PC-9 (cell line): ENCODE results near the gene LYSMD4. TPM values are rescaled to one million over a fixed set of nuclear protein-coding genes. Genes with fewer than 3 reads are reported as not detected.

Experiments used
- BruUV-seq: library from RNA; stranded (reverse); fragments of 400-500 nt; replicated peaks from 2 replicates; lab custom pipeline; 2021; lab: Mats Ljungman, UMichigan
- CTCF ChIA-PET: fragments of 300-600 bp; sonication (Branson Sonifier 250); formaldehyde crosslinking; loops from one replicate; lab custom pipeline; 2022; ENCODE audit warnings: antibody characterized with exemption; lab: Charles Lee
- POLR2A ChIA-PET: fragments of 300-600 bp; sonication (Branson Sonifier 250); formaldehyde crosslinking; loops from one replicate; lab custom pipeline; 2022; ENCODE audit warnings: antibody characterized with exemption; ENCODE audit not compliant: unreplicated experiment; lab: Charles Lee
- DNase-seq, 2 experiments: peaks; one replicate each; pipeline versions ENCODE4 v3.0.0 to v3.0.0-alpha.2; 2015 to 2022; ENCODE audit warnings: mixed read lengths in 1 of 2
- H2AFZ ChIP-seq: fragments of 200-600 bp; sonication (generic); 2 replicates; pipeline ENCODE4 v1.8.1; 2017; ENCODE audit warnings: antibody characterized with exemption
- H3F3A ChIP-seq: fragments of 200-600 bp; sonication (generic); 2 replicates; pipeline ENCODE4 v1.8.1; 2017; ENCODE audit warnings: antibody characterized with exemption, mild to moderate bottlenecking, low read depth; ENCODE audit not compliant: insufficient read depth
- H3K27ac ChIP-seq: fragments of 200-600 bp; sonication (generic); 2 replicates; pipeline ENCODE4 v1.6.1; 2016; ENCODE audit warnings: mixed run types
- H3K27me3 ChIP-seq: fragments of 200-600 bp; sonication (generic); 2 replicates; pipeline ENCODE4 v1.6.1; 2016; ENCODE audit warnings: low read depth, mixed run types; ENCODE audit not compliant: insufficient read depth
- H3K36me3 ChIP-seq: fragments of 200-600 bp; sonication (generic); 2 replicates; pipeline ENCODE4 v1.6.1; 2016; ENCODE audit warnings: low read depth, mixed run types
- H3K4me1 ChIP-seq: fragments of 200-600 bp; sonication (generic); replicated peaks from 2 replicates; pipeline ENCODE4 v1.6.1; 2016; ENCODE audit warnings: mixed run types; ENCODE audit not compliant: insufficient read depth
- H3K4me2 ChIP-seq: fragments of 200-600 bp; sonication (generic); 2 replicates; pipeline ENCODE4 v1.6.1; 2017; ENCODE audit warnings: mixed run types
- H3K4me3 ChIP-seq: fragments of 200-600 bp; sonication (generic); 2 replicates; pipeline ENCODE4 v1.6.1; 2016; ENCODE audit warnings: mixed run types
- H3K79me2 ChIP-seq: fragments of 200-600 bp; sonication (generic); 2 replicates; pipeline ENCODE4 v1.6.1; 2017; ENCODE audit warnings: low read depth, mixed run types
- H3K9me2 ChIP-seq: fragments of 200-600 bp; sonication (generic); 2 replicates; pipeline ENCODE4 v1.8.1; 2017; ENCODE audit warnings: mild to moderate bottlenecking; ENCODE audit not compliant: insufficient read depth
- H3K9me3 ChIP-seq: fragments of 200-600 bp; sonication (generic); 2 replicates; pipeline ENCODE4 v1.8.1; 2016; ENCODE audit warnings: low read depth; ENCODE audit not compliant: insufficient read depth
- H4K20me1 ChIP-seq: fragments of 200-600 bp; sonication (generic); 2 replicates; pipeline ENCODE4 v1.8.1; 2017; ENCODE audit not compliant: insufficient read depth
- EZH2 ChIP-seq: fragments of 200-600 bp; sonication (generic); IDR thresholded peaks from 2 replicates; pipeline ENCODE4 v1.8.0; 2017; ENCODE audit warnings: antibody characterized with exemption, low read depth
- intact Hi-C: fragments of 100-400 bp; cut with micrococcal nuclease; formaldehyde crosslinking; loops from one replicate; pipeline ENCODE4 v1.10.0; 2022; ENCODE audit not compliant: unreplicated experiment
- total RNA-seq: library from RNA; stranded (reverse); gene quantifications from 2 replicates; pipeline ENCODE4 v1.2.3, GENCODE V29; 2021
- TF ChIP-seq, protein P1 (sequence below): fragments of 200-600 bp; sonication (generic); conservative IDR thresholded peaks from 2 replicates; pipeline ENCODE4 v1.6.1; 2017; ENCODE audit warnings: mixed run types, antibody characterized with exemption, mild to moderate bottlenecking, moderate library complexity

Gene LYSMD4
- total RNA-seq, 1 experiment from 2014 or later = 5.7 TPM

DNA sequence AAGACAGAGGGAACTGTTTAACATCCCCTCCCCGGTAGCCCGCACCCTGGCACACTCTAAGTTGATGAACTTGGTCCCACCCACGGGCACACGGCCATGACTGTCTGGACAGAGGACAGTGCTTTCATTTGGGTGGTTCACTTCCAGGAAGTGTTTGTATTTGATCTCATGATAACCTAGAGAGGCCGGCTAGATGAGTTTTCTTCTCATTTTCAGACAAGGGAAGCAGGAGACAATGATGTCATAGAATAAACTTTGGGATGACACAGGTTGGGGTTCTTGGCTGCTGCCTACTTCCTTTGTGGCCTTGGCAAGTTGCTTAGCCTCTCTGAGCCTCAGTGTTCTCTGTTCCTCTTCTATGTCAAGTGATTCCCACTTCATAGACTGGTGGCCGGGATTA, 16.1 kb upstream of the LYSMD4 start:
- H3K27ac ChIP-seq = no peak overlapping the region
- H3K79me2 ChIP-seq = no peaks in the 10 kb centered on the region
- H3F3A ChIP-seq = no peaks in the 10 kb centered on the region
- H3K27me3 ChIP-seq = no peaks in the 10 kb centered on the region
- no peak overlapping the region for H3K4me3 ChIP-seq
- H4K20me1 ChIP-seq = no peaks in the 10 kb centered on the region
- no peaks in the 10 kb centered on the region for H3K36me3 ChIP-seq
- no peak overlapping the region for H2AFZ ChIP-seq
- no peak for DNase-seq
- H3K9me3 ChIP-seq = no peaks in the 10 kb centered on the region
- ChIA-PET POLR2A (no interaction called here), CTCF (no interaction called here)
- no peaks in the 10 kb centered on the region for H3K9me2 ChIP-seq
- H3K4me2 ChIP-seq = no peak overlapping the region
- intact Hi-C loops = loop anchor here (2.0 kb wide), 1 partner anchor 15 kb away; no protein-coding TSS in a partner anchor
- no TSS peak for BruUV-seq
- no peak for TF ChIP-seq EZH2
- TF ChIP-seq, protein P1, sequence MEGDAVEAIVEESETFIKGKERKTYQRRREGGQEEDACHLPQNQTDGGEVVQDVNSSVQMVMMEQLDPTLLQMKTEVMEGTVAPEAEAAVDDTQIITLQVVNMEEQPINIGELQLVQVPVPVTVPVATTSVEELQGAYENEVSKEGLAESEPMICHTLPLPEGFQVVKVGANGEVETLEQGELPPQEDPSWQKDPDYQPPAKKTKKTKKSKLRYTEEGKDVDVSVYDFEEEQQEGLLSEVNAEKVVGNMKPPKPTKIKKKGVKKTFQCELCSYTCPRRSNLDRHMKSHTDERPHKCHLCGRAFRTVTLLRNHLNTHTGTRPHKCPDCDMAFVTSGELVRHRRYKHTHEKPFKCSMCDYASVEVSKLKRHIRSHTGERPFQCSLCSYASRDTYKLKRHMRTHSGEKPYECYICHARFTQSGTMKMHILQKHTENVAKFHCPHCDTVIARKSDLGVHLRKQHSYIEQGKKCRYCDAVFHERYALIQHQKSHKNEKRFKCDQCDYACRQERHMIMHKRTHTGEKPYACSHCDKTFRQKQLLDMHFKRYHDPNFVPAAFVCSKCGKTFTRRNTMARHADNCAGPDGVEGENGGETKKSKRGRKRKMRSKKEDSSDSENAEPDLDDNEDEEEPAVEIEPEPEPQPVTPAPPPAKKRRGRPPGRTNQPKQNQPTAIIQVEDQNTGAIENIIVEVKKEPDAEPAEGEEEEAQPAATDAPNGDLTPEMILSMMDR = no peak
- H3K4me1 ChIP-seq = no peaks in the 10 kb centered on the region

GRCh38 chr15:99745370-99746086, 12.3 kb upstream of the LYSMD4 start:
- no TSS peak for BruUV-seq
- H3K4me3 ChIP-seq = no peak overlapping the region
- CTCF ChIA-PET = no interaction called here
- no peaks in the 10 kb centered on the region for H3K27me3 ChIP-seq
- no peaks in the 10 kb centered on the region for H3K79me2 ChIP-seq
- H3F3A ChIP-seq = no peaks in the 10 kb centered on the region
- no peak for DNase-seq
- H3K4me1 ChIP-seq = no peaks in the 10 kb centered on the region
- H3K27ac ChIP-seq = no peak overlapping the region
- H4K20me1 ChIP-seq = no peaks in the 10 kb centered on the region
- H3K9me3 ChIP-seq = no peaks in the 10 kb centered on the region
- H3K4me2 ChIP-seq = no peak overlapping the region
- H3K36me3 ChIP-seq = no peaks in the 10 kb centered on the region
- no peaks in the 10 kb centered on the region for H3K9me2 ChIP-seq
- H2AFZ ChIP-seq = no peak overlapping the region
- TF ChIP-seq EZH2 = no peak
- TF ChIP-seq, protein P1 = no peak
- intact Hi-C loops = no loop called here
- POLR2A ChIA-PET = no interaction called here

GRCh38 chr15:99744142-99744541, 10.9 kb upstream of the LYSMD4 start:
- intact Hi-C loops = no loop called here
- no TSS peak for BruUV-seq
- no peaks in the 10 kb centered on the region for H4K20me1 ChIP-seq

More at GRCh38 chr15:99744142-99744541, 10.9 kb upstream of the LYSMD4 start:
- no peaks in the 10 kb centered on the region for H3K9me2 ChIP-seq
- no peaks in the 10 kb centered on the region for H3F3A ChIP-seq
- POLR2A ChIA-PET = no interaction called here
- no peaks in the 10 kb centered on the region for H3K79me2 ChIP-seq
- no peaks in the 10 kb centered on the region for H3K36me3 ChIP-seq
- no peaks in the 10 kb centered on the region for H3K9me3 ChIP-seq
- H3K4me3 ChIP-seq = no peak overlapping the region
- no peak overlapping the region for H3K27ac ChIP-seq
- no peak overlapping the region for H3K4me2 ChIP-seq
- H3K27me3 ChIP-seq = no peaks in the 10 kb centered on the region
- CTCF ChIA-PET = no interaction called here
- no peaks in the 10 kb centered on the region for H3K4me1 ChIP-seq
- TF ChIP-seq, protein P1 = no peak
- TF ChIP-seq EZH2 = no peak
- no peak overlapping the region for H2AFZ ChIP-seq
- DNase-seq = no peak
